GM12801 (cell line): Measurements from ENCODE around the gene PPP2R5C.

Source experiments
- TF ChIP-seq, protein P1 (sequence below): IDR thresholded peaks from one replicate; pipeline ENCODE4 v1.5.1; 2011; ENCODE audit warnings: control low read depth; ENCODE audit not compliant: insufficient read length; ENCODE audit errors: extremely low read depth

PPP2R5C gene

DNA sequence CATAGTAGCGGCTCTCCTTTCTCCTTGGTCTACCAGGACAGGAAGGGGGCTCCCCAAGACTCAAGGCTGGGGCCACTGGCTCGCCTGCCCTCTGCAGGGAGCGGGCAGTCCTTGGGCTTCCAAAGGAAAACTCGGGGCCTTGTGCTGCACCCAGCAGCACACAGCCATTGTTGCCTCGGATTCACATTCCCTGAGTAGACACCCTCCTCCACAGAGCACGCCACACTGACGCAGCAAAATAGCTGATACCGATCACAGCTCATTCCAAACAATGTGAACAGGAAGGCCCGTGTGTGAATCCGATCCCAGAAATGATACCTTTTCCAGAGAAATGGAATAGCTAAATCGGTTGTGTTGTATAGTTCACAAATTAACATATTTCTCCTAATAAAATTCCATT, 137.8 kb downstream of the PPP2R5C start:
- TF ChIP-seq, protein P1, sequence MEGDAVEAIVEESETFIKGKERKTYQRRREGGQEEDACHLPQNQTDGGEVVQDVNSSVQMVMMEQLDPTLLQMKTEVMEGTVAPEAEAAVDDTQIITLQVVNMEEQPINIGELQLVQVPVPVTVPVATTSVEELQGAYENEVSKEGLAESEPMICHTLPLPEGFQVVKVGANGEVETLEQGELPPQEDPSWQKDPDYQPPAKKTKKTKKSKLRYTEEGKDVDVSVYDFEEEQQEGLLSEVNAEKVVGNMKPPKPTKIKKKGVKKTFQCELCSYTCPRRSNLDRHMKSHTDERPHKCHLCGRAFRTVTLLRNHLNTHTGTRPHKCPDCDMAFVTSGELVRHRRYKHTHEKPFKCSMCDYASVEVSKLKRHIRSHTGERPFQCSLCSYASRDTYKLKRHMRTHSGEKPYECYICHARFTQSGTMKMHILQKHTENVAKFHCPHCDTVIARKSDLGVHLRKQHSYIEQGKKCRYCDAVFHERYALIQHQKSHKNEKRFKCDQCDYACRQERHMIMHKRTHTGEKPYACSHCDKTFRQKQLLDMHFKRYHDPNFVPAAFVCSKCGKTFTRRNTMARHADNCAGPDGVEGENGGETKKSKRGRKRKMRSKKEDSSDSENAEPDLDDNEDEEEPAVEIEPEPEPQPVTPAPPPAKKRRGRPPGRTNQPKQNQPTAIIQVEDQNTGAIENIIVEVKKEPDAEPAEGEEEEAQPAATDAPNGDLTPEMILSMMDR, result no peak

DNA sequence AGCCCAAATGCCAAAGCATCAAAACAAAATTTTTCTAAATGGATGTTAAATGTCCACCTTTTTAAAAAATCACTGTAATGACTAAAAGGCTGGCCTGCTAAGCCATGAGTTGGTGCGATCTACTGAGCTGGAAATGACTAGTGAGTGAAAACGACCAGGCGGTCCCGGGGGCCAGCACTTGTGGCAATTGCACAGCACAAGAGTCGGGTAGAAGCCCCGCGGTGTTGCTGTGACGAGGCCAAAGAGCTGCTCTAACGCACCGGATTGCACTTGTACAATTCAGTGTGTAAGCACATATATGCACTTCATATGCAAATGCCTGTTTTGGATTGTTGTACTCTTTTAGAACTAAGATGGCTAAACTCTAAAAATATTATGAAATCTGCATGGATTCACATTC, 138.7 kb downstream of the PPP2R5C start:
- TF ChIP-seq, protein P1, result no peak

DNA sequence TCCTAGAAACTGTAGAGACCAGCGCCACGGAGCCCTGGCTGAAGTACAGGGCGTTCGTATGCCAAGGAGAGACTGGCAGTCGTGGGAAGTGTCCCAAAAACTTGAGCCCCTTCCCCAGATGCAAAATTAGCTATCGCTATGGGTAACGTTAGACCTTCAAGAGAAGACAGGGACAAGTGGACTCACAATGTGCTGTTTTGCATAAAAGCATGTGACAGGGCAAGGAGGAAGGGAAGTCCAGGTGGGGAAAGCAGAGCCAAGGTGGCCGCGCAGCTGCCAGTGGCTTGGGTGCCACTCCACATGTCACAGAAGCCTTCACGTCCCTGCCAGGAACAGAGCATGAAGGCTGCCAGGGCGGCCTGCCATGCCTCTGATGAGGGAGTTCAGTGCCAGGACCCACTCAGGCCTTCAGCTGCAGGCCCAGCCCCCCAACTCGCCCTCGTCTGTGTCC, 141.6 kb downstream of the PPP2R5C start:
- TF ChIP-seq, protein P1, result no peak

DNA sequence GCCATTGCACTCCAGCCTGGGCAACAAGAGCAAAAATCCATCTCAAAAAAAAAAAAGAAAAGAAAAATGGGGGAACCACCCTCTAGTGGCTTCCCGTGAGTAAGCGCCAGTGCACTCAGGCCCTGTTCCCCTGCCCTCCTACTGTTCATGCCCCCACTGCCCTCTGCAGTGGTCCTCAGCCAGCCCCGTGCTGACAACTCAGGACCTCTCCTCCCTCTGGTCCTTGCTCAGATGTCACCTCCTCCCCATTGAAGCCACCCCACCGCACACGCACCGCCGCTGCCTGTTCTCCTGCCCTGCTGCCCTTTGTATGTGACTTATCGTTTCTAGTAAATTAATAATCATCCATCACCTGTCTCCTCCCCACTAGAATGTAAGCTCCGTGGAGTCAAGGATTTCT, 144.1 kb downstream of the PPP2R5C start:
- TF ChIP-seq, protein P1, result no peak

DNA sequence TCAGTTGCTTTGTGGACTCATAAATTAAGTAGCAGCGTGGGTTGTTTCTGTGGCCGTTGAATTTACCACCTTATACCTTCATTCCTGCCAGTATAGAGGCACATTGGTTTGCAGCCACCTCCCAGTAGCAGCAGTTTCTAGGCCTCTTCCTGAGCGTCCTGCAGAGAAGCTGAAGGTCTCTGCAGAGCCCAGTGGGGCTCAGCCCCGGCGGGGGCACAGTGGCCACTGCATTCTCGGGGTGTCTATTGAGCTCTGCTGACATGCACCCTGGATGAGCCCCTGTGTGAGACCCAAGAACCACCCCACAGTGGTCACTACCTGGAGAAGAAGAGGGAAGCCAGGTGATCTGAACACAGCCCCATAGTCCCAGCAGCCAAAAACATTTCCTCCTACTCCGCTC, 145.1 kb downstream of the PPP2R5C start:
- TF ChIP-seq, protein P1, result no peak

DNA sequence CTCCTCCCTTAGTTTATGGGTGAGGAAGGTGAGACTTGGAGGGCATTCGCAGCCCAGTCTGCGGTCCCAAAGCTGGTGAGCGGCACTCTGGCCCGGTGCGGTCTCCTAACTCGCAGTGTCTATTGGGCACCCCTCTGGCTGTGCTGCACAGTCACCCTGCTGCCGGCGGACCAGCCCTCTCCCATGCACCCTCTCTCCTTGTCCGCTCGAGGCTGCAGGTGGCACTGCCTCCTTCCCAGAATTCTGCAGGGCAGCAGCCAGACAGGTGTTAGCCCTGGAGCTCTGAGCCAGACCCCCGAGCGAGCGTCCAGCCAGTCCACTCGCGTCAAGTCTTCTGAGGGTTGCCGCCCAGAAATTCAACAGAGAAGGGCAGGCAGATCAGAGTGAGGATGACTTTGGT, 146.1 kb downstream of the PPP2R5C start:
- TF ChIP-seq, protein P1, result no peak

DNA sequence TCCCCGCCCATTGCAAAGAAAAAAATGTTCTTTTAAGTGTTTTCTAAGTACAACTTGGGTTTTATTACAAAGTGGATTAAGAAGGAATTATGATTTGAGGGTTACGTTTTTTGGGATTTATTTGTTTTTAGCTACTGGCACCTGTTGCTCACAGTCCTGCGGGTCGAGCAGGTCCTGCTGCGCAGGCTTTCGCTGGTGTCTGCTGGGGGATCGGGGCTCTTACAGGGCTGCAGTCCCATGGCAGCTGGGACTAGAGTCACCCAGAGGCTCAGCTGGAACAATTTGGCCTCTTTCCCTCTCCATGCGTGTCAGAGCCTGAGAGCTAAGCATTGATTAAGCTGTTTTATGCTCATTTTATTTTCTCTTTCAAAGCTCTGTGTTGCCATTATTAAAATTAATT, 147.3 kb downstream of the PPP2R5C start:
- TF ChIP-seq, protein P1, result no peak
